Measurements from ENCODE around the gene MYLK.

Gene MYLK

DNA sequence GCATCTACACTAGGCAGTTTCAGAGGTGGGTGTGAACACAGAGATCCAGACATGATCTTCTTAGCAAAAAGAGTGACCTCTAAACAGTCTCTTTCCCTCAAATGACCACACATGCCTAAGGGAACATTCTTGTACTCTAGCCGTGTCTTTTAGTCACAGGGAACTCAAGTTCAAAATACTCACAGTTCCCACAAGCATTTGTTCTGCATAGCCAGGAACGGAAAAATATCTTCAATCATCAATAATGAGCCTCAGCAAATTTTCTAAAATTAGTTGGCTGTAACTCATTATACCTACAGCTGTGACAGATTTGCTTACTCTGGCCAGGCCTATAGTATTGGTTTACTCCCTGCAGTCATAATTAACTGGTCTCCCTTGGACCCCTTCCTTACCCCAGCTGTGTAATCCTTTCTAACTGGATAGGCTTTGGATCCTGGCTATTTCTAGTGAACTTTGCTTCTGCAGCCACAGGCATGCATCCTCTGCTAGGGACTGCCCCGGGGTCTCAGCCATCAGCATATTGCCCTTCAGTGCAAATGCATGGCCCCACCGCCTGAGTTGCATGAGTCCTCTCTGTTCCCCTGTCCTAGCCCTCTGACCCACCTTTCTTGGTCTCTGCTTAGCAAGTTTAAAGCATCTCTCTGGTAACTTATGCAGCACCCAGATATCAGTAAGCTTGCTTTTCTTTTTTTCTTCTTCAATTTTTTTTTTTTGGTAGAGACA is 243.2 kb downstream of the MYLK start:
- no peaks in the 10 kb centered on the region for H3K27me3 Mint-ChIP-seq
- no peaks in the 10 kb centered on the region for H3K9me3 Mint-ChIP-seq
- no peak overlapping the region for H3K4me3 Mint-ChIP-seq
- H3K27ac Mint-ChIP-seq = no peak overlapping the region
- no peaks in the 10 kb centered on the region for H3K36me3 Mint-ChIP-seq
- H3K4me1 Mint-ChIP-seq = no peaks in the 10 kb centered on the region
- ATAC-seq = no peak

DNA sequence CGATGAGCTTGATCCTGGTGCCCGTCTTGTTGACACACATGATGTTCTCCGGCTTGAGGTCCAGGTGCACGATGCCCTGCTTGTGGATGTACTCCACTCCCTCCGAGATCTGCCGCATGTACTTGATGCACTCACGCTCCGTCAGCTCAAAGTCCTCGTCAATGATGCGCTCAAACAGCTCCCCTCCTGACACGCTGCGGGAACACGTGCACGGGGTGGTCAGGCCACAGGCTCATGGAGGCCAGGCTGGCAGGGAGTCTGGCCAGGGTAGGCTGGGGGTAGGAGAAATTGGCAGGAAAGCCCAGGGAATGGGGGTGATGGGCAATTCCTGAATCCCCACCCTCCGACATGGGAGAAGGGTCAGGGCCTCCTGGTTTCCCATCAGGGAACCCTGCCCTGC is 243.8 kb downstream of the MYLK start:
- no peak for ATAC-seq
- H3K27me3 Mint-ChIP-seq = no peaks in the 10 kb centered on the region
- no peaks in the 10 kb centered on the region for H3K36me3 Mint-ChIP-seq
- no peaks in the 10 kb centered on the region for H3K4me1 Mint-ChIP-seq
- no peaks in the 10 kb centered on the region for H3K9me3 Mint-ChIP-seq
- H3K4me3 Mint-ChIP-seq = no peak overlapping the region
- no peak overlapping the region for H3K27ac Mint-ChIP-seq

DNA sequence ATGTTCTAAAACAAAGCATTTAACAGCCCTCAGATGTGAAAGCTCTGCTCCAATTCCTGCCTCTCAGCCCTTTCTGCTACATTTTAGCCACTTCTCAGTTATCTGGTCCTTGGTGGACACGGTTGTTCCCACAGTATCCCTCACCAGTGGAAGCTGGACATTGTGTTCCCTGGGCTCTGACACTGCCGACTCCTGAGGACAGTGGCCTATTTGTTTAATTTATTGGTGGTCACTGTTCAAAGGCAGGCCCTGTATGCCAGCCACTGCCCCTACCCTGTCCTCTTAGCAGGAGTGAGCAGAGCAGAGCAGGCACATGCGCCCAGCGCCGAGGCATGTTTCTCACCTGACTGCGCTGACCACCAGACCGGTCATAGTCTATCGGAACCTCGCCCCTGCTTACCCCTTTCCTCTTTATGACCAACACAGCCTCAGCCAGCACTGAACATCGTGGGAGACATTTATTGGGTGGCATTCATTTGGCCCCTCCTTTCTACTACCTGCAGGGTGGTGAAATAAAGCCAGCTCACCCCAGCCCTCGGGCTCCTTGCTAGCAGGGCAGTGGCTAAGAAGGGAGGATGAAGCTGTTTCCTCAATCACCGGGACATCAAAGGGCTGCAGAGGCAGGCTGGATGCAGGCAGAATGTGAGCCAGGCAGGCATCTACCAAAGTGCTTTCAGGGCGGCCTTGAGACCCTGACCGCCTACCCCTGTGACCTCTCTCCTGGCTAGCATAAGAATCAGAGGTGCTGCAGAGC is 245.0 kb downstream of the MYLK start:
- H3K9me3 Mint-ChIP-seq = no peaks in the 10 kb centered on the region
- no peaks in the 10 kb centered on the region for H3K4me1 Mint-ChIP-seq
- no peaks in the 10 kb centered on the region for H3K27me3 Mint-ChIP-seq
- no peak overlapping the region for H3K27ac Mint-ChIP-seq
- ATAC-seq = no peak
- H3K36me3 Mint-ChIP-seq = peaks cover 5% of the 10 kb centered on the region
- H3K4me3 Mint-ChIP-seq = no peak overlapping the region

DNA sequence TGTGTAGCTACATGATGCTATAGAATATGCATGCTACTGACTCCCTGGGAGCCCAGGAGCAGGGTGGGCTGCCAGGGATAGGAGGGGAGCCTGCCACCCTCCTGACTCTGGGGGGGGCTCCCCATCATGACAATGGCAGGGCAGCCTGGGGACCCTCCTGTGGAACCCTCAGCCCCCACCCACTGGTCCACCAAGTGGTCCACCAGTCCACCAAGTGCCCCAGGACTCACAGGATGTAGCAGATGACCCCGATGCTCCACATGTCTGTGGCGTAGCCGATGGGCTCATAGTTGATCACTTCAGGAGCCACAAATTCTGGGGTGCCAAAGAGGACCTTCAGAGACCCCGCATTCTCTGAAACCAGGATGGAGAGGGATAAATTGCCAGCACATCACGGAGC is 246.3 kb downstream of the MYLK start:
- H3K36me3 Mint-ChIP-seq = peaks cover 14% of the 10 kb centered on the region
- no peak overlapping the region for H3K4me3 Mint-ChIP-seq
- ATAC-seq = no peak
- H3K9me3 Mint-ChIP-seq = no peaks in the 10 kb centered on the region
- no peaks in the 10 kb centered on the region for H3K27me3 Mint-ChIP-seq
- no peaks in the 10 kb centered on the region for H3K4me1 Mint-ChIP-seq
- no peak overlapping the region for H3K27ac Mint-ChIP-seq

DNA sequence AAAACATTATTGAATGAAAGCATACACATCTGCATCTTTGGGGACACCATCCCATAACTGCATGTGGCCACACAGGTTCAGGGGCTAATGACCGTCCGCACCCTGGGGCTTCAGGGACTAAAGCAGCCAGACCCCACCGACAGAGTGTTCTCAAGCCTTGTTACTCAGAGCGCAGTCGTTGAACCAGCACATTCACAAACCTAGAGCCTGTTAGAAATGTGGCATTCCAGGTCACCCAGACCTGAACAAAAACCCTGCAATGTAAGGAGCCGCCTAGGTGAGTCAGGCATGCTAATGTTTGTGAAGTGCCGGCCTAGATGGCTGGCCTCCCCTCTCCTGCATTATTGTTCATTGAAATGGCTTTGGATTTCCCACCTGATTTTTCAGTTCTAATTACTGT is 247.0 kb downstream of the MYLK start:
- H3K4me3 Mint-ChIP-seq = no peak overlapping the region
- peaks cover 21% of the 10 kb centered on the region for H3K36me3 Mint-ChIP-seq
- H3K4me1 Mint-ChIP-seq = no peaks in the 10 kb centered on the region
- no peak for ATAC-seq
- H3K27ac Mint-ChIP-seq = no peak overlapping the region
- H3K9me3 Mint-ChIP-seq = no peaks in the 10 kb centered on the region
- H3K27me3 Mint-ChIP-seq = no peaks in the 10 kb centered on the region

DNA sequence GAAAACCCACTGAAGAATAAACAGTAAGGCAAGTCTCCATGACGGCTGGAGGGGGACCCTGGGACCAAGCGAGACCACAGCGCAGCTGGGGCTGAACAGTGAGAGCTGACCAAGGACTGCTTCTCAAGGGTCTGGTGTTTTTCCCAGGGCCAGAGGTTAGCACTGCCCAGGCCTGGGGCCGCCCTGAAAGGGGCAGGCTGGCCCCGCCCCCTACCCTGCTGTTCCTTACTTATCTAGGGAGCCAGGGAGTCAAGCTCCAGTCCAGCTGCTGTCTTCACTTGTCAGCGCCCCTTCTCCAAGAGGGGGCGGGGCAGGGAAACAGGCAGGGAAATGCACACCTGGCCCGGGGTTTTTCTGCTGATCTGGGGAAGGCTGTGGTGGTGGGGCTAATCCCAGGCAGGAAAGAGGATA is 247.7 kb downstream of the MYLK start:
- no peak for ATAC-seq
- Mint-ChIP-seq H3K4me1 (no peaks in the 10 kb centered on the region), H3K27ac (no peak overlapping the region), H3K9me3 (no peaks in the 10 kb centered on the region), H3K4me3 (no peak overlapping the region), H3K27me3 (no peaks in the 10 kb centered on the region), H3K36me3 (peaks cover 23% of the 10 kb centered on the region)

DNA sequence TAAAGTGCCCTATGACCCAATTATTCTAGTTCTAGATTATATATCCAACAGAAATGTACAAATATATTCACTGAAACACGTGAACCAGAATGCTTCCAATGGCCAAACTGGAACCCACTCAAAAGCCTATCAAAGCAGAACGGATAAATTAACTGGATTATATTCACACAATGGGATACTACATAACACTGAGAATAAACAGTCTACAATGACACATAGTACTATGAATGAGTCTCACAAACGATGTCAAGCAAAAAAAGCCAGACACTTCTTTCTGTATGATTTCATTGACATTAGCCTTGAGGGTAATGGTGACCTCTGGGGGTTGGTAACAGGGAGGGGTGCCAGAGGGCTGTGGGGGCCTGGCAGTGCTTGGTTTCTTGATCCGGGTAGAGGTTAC is 248.4 kb downstream of the MYLK start:
- H3K4me1 Mint-ChIP-seq = no peaks in the 10 kb centered on the region
- H3K4me3 Mint-ChIP-seq = no peak overlapping the region
- no peaks in the 10 kb centered on the region for H3K27me3 Mint-ChIP-seq
- no peak for ATAC-seq
- H3K27ac Mint-ChIP-seq = no peak overlapping the region
- H3K9me3 Mint-ChIP-seq = no peaks in the 10 kb centered on the region
- peaks cover 28% of the 10 kb centered on the region for H3K36me3 Mint-ChIP-seq

DNA sequence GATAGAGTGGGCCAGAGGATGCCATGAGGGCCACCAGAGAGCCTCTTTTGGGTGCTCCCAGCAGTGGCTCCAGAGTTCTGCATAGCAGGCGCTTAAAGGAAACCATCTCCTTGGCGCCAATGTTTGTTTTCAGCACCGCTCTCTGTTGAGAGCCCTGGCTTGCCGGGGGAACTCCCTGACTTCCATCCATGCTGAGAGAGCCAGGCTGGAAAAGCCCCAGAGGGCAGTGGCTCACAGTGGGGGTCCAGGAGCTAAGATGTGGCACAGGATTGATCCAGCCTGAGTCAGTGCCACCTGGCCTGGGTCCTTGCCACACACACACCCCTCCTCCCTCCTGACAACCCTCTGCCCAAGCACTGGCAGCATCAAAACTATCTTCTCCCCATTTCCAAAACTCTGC is 248.9 kb downstream of the MYLK start:
- Mint-ChIP-seq H3K27ac (no peak overlapping the region), H3K9me3 (no peaks in the 10 kb centered on the region), H3K4me1 (no peaks in the 10 kb centered on the region), H3K36me3 (peaks cover 30% of the 10 kb centered on the region), H3K4me3 (no peak overlapping the region), H3K27me3 (no peaks in the 10 kb centered on the region)
- ATAC-seq = no peak

DNA sequence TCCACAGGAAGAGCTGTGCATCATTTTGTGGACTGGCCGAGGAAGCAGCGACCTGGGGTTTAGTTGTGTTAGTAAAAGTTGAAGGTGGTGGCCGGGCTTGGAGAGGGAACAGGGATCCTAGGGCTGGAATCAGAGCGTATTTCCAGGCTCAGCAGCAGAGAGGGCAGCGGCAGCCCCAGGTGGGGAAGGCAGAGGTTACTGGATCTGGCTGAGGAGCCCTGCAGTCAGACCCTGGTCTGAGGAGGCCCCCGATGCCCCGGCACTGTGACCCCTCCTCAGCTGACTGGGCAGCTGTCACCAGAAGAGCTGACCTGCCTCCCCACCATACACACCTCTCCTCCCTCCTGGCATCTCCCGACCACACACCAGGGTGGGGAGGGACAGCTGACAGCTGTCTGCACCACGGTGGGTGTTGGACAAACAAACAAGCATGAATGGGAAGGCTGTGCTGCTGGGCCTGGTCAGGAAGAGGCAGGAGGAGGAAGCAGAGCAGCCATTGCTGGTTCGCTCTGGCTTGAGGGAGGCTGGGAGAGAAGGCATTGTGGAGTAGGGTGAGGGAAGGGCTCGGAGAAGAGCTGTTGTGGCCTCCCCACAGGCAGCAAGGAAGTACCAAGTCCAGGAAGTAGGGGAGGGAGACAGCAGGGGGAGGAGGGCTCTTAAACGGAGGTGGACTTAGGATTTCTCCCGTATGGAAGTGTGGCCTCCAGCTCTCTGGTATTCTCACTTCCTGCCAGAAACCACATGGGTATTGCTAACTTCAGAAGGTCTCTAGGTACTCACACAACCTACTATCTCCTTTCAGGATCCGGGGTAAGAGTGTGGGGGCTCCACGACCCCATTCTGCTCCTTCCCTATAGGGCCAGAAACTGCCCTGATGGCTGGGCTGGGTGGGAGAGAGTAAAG is 249.7 kb downstream of the MYLK start:
- Mint-ChIP-seq H3K27me3 (no peaks in the 10 kb centered on the region), H3K27ac (no peak overlapping the region), H3K36me3 (peaks cover 37% of the 10 kb centered on the region), H3K9me3 (no peaks in the 10 kb centered on the region), H3K4me1 (no peaks in the 10 kb centered on the region), H3K4me3 (no peak overlapping the region)
- ATAC-seq = no peak

DNA sequence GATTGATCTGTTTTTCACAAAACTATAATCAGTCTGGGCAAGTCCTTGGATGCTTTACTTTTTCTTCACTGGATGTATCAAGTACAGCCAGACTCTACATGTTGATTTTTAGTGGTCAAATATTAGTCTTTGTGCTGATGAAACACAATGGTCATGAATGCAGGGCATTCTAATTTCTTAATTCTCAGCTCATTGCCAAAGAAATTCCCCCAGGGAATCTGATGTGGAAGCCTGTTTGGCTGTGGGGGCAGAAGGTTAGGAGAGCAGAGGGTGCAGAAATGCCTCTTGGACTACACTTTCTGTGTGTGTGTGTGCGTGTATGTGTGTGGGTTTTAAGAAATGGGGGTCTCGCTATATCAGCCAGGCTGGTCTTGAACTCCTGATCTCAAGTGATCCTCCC is 250.6 kb downstream of the MYLK start:
- Mint-ChIP-seq H3K4me3 (no peak overlapping the region), H3K27ac (no peak overlapping the region), H3K4me1 (no peaks in the 10 kb centered on the region), H3K27me3 (no peaks in the 10 kb centered on the region), H3K9me3 (no peaks in the 10 kb centered on the region), H3K36me3 (peaks cover 41% of the 10 kb centered on the region)
- ATAC-seq = no peak

DNA sequence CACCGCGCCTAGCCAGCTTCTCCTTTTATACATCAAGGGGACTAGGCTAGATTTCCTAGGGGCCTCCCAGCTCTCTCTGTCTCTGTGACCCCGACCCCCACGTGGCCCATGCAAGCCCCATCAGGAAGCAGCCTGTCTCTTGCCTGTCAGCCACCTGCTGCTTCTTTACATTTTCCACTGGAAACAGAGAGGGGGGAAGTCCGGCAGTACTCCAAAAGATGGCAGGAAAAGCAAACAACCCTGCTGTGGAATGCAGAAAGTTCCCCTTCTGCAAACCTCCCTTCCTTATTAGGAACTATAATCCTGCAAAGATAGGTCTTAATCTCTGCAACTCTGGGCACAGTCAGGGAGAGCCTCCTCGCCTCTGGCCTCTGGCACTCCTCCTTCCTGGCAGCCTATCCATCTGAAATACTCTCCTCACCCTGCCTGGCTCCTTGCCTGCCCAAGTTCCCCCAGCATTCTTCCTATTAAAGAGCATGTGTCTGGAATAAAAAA is 251.9 kb downstream of the MYLK start:
- no peak for ATAC-seq
- no peak overlapping the region for H3K4me3 Mint-ChIP-seq
- no peaks in the 10 kb centered on the region for H3K27me3 Mint-ChIP-seq
- H3K9me3 Mint-ChIP-seq = no peaks in the 10 kb centered on the region
- no peaks in the 10 kb centered on the region for H3K4me1 Mint-ChIP-seq
- peaks cover 41% of the 10 kb centered on the region for H3K36me3 Mint-ChIP-seq
- H3K27ac Mint-ChIP-seq = no peak overlapping the region

DNA sequence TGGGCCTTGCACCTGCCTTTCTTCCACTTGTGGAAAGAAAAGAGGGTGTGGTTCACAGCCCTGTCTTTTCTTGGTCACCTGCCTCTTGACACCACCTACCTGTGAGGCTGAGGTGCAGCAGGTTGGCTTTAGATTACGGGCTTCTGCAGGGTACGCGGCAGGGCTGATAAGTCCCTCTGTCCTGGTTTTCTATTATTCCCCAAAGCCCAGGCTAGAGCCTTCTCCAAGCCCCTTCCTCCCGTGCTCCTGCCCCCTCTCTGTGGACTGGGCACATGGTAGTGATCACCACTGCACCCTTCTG is 254.4 kb downstream of the MYLK start:
- Mint-ChIP-seq H3K27me3 (no peaks in the 10 kb centered on the region), H3K4me1 (no peaks in the 10 kb centered on the region), H3K4me3 (no peak overlapping the region), H3K36me3 (peaks cover 41% of the 10 kb centered on the region), H3K27ac (no peak overlapping the region), H3K9me3 (no peaks in the 10 kb centered on the region)
- ATAC-seq = no peak

DNA sequence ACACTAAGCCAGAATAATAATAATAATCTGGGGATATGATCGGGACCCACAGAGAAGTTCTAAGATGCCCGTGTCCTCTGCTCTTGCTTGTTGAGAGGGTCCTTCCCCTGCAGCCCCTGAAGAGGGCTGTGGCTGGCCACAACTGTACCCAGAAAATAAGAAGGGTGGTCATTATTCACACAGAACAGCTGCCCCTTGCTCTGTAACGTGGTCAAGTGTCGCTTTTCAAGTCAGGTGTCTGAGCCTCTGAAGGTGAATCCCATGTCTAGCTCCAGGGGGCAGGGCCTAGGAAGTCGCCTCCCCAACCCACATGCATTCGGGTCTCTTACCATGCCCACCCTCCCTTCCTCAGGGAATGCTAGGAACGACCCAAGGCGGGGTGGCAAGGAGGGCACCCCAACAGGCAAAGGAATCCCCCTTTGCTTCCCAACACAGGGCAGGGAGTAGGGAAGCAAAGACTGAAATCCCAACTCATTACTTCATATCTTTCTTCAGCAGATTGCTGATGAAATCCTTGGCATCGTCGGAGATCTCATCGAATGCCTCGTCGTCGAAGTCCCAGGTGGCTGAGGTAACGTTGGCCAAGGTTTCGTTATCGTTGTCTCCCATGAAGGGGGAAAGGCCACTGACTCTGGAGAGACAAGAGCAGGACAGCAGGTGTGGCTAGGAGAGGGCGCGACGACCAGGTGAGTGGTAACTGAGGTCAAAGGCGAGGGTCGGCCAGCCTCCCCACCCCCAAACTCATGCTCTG is 255.0 kb downstream of the MYLK start:
- no peak overlapping the region for H3K4me3 Mint-ChIP-seq
- no peaks in the 10 kb centered on the region for H3K9me3 Mint-ChIP-seq
- no peak for ATAC-seq
- H3K27me3 Mint-ChIP-seq = no peaks in the 10 kb centered on the region
- H3K36me3 Mint-ChIP-seq = peaks cover 37% of the 10 kb centered on the region
- H3K4me1 Mint-ChIP-seq = no peaks in the 10 kb centered on the region
- no peak overlapping the region for H3K27ac Mint-ChIP-seq

DNA sequence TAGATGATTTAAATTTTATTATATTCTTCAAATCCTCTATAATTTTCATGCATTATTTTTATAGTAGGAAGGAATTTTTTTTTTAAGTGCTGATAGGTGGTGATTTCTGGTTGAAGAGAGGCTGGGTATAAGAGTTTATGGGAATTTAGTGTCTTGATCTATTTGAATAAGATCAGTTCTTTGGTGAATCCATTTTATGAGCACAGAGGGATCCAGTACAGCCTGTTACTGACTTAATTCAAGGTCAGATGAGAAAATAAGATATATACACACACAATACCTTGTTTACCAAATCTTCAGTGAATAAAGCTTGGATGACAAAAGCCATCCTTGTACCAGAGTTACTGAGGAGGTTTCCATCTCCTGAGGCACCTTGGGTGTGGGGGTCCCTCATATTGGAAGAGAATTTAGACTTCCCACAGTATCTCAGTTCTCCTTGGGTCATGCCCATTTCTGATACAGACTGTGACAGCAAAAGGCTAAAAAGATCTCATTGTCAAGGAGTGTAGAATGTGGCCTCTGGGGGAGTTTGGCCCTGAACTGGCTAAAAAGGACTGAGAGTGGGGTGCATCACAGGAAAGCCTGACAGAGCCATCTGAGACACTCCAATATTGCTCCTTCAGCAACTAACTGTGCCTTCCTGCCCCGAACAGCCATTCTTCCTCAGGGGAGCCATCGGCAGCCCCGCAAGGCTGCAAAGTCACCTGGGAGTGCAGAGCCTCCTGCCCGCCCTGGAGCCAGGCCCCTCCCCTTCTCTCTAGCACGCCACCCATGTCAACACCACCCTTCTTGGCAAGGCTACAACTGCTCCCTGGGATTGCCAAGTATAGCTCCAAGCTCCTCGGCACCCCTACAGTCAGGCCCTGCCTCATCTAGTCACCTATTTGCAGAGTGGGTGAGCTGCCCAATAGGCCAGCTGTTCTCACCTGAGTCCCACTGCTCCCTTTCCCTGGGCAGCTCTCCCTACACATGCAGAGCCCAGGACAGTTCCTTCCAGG is 256.2 kb downstream of the MYLK start:
- H3K4me3 Mint-ChIP-seq = no peak overlapping the region
- no peaks in the 10 kb centered on the region for H3K27me3 Mint-ChIP-seq
- H3K9me3 Mint-ChIP-seq = no peaks in the 10 kb centered on the region

More for the DNA sequence above, 256.2 kb downstream of the MYLK start:
- Mint-ChIP-seq H3K36me3 (peaks cover 27% of the 10 kb centered on the region), H3K4me1 (no peaks in the 10 kb centered on the region), H3K27ac (no peak overlapping the region)
- ATAC-seq = no peak

All from stimulated activated memory B cell treated with anti-CD40 and anti-IgM and Interleukin-4, amounts not matched to agents 10 μg/mL and 1 μg/mL and 100 μg/mL, for 72 hours (primary cell).